Parathyroid adenoma (tissue), 2 donors: ENCODE measurements around the gene PSENEN.
"Not testable (repeated sequence)": the region's sequence is repeated elsewhere in the genome, so short reads cannot be mapped to it uniquely, and the experiment has no call there.

Experiments
- H2AFZ ChIP-seq: fragments of 300-600 bp; sonication (generic); one replicate; pipeline ENCODE4 v1.7.0; 2017; ENCODE audit warnings: antibody characterized with exemption, mild to moderate bottlenecking
- H3K27ac ChIP-seq: fragments of 300-600 bp; sonication (generic); one replicate; pipeline ENCODE4 v1.7.0; 2017
- H3K27me3 ChIP-seq: fragments of 300-600 bp; sonication (generic); one replicate; pipeline ENCODE4 v1.7.0; 2017; ENCODE audit warnings: low read length; ENCODE audit not compliant: control insufficient read depth, insufficient read depth
- H3K36me3 ChIP-seq: fragments of 300-600 bp; sonication (generic); one replicate; pipeline ENCODE4 v1.7.0; 2017; ENCODE audit warnings: low read length; ENCODE audit not compliant: control insufficient read depth, insufficient read depth
- H3K4me1 ChIP-seq: fragments of 300-600 bp; sonication (generic); one replicate; pipeline ENCODE4 v1.7.0; 2017; ENCODE audit warnings: control low read depth
- H3K4me2 ChIP-seq: fragments of 300-600 bp; sonication (generic); one replicate; pipeline ENCODE4 v1.7.0; 2017; ENCODE audit warnings: low read length
- H3K4me3 ChIP-seq: fragments of 300-600 bp; sonication (generic); one replicate; pipeline ENCODE4 v1.7.0; 2017; ENCODE audit warnings: low read depth, low read length
- H3K79me2 ChIP-seq: fragments of 300-600 bp; sonication (generic); one replicate; pipeline ENCODE4 v1.7.0; 2017; ENCODE audit warnings: control low read depth
- H3K9ac ChIP-seq: fragments of 300-600 bp; sonication (generic); one replicate; pipeline ENCODE4 v1.7.0; 2017; ENCODE audit warnings: mild to moderate bottlenecking
- H3K9me3 ChIP-seq: fragments of 300-600 bp; sonication (generic); one replicate; pipeline ENCODE4 v1.7.0; 2017; ENCODE audit warnings: low read length; ENCODE audit not compliant: control insufficient read depth
- CTCF ChIP-seq: fragments of 300-600 bp; sonication (generic); IDR thresholded peaks from one replicate; pipeline ENCODE4 v1.7.0; 2017; ENCODE audit warnings: antibody characterized with exemption, mild to moderate bottlenecking
- donor health status: primary hyperparathyroidism.

Gene PSENEN

GRCh38 chr19:35721374-35721773, 24.1 kb upstream of the PSENEN start:
- H3K36me3 ChIP-seq = no peaks in the 10 kb centered on the region
- TF ChIP-seq CTCF = no peak
- no peak overlapping the region for H3K4me2 ChIP-seq
- no peaks in the 10 kb centered on the region for H3K27me3 ChIP-seq
- no peak overlapping the region for H3K4me3 ChIP-seq
- no peaks in the 10 kb centered on the region for H3K9me3 ChIP-seq
- peaks cover 40% of the 10 kb centered on the region for H3K79me2 ChIP-seq
- no peak overlapping the region for H3K9ac ChIP-seq
- H3K27ac ChIP-seq = no peak overlapping the region
- no peak overlapping the region for H2AFZ ChIP-seq
- no peaks in the 10 kb centered on the region for H3K4me1 ChIP-seq

- Histone ChIP-seq H3K4me2 (no peak overlapping the region), H3K27me3 (no peaks in the 10 kb centered on the region)
Observed at GRCh38 chr19:35722461-35722860, 23.0 kb upstream of the PSENEN start.

GRCh38 chr19:35722897-35723296, 22.6 kb upstream of the PSENEN start:
- H3K9ac ChIP-seq = no peak overlapping the region
- no peak overlapping the region for H3K27ac ChIP-seq
- H2AFZ ChIP-seq = no peak overlapping the region
- no peaks in the 10 kb centered on the region for H3K27me3 ChIP-seq
- TF ChIP-seq CTCF = no peak
- H3K36me3 ChIP-seq = no peaks in the 10 kb centered on the region
- no peak overlapping the region for H3K4me3 ChIP-seq
- no peak overlapping the region for H3K4me2 ChIP-seq
- H3K9me3 ChIP-seq = no peaks in the 10 kb centered on the region
- no peaks in the 10 kb centered on the region for H3K4me1 ChIP-seq
- H3K79me2 ChIP-seq = peaks cover 40% of the 10 kb centered on the region

More at GRCh38 chr19:35722461-35722860, 23.0 kb upstream of the PSENEN start:
- Histone ChIP-seq H2AFZ (no peak overlapping the region), H3K27ac (no peak overlapping the region), H3K9ac (no peak overlapping the region), H3K36me3 (no peaks in the 10 kb centered on the region), H3K9me3 (no peaks in the 10 kb centered on the region), H3K79me2 (peaks cover 40% of the 10 kb centered on the region), H3K4me3 (no peak overlapping the region), H3K4me1 (no peaks in the 10 kb centered on the region)
- no peak for TF ChIP-seq CTCF

GRCh38 chr19:35723671-35724070, 21.8 kb upstream of the PSENEN start:
- Histone ChIP-seq H3K4me3 (no peak overlapping the region), H3K27ac (no peak overlapping the region), H3K4me2 (no peak overlapping the region), H3K36me3 (no peaks in the 10 kb centered on the region), H3K9me3 (no peaks in the 10 kb centered on the region), H3K79me2 (peaks cover 40% of the 10 kb centered on the region), H3K27me3 (no peaks in the 10 kb centered on the region), H3K9ac (no peak overlapping the region), H3K4me1 (no peaks in the 10 kb centered on the region), H2AFZ (no peak overlapping the region)
- no peak for TF ChIP-seq CTCF

- H3K4me3 ChIP-seq, H3K27ac ChIP-seq, H3K4me2 ChIP-seq, H3K4me1 ChIP-seq, H3K36me3 ChIP-seq, H3K9ac ChIP-seq, H2AFZ ChIP-seq, H3K27me3 ChIP-seq, H3K9me3 ChIP-seq: not testable (repeated sequence)
- peaks cover 38% of the 10 kb centered on the region for H3K79me2 ChIP-seq
Observed at GRCh38 chr19:35724132-35724531, 21.3 kb upstream of the PSENEN start.
